ENCODE data around the gene TTC39A.

TTC39A gene

GRCh38 chr1:51313961-51314777 is 16.2 kb downstream of the TTC39A start:
- DNase-seq (ENCODE audit: extremely low read depth, low read depth), result no peak
- TF ChIP-seq CTCF (IDR thresholded peaks at IDR 0.05; ENCODE audit: low read depth, low read length), result no peak

DNA sequence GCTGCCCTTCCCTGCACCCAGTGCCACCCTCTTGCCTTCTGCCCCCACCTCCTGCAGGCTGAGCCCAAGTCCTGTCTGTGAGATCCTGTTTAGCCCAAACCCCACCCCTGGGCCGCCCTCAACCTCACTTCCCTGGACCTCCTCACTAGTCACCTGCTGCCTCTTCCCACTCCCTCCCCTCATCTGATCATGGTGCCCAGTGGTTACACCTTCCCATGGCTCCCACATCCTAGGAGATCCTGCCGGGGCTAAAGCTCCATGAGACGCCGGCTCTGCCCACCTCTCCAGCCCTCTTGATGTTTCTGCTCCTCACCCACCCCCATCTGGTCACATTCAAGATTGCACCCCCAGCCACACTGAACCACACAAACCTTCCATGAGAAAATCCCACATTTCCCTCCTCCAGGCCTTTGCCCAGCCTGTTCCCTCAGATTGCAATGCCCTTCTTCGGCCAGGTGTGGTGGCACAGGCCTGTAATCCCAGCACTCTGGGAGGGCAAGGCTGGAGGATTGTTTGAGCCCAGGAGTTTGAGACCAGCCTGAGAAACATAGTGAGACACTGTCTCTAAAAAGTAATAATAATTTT is 17.0 kb downstream of the TTC39A start:
- no peak; the same call in 1 of the 2 replicates for TF ChIP-seq CTCF (IDR thresholded peaks at IDR 0.05; ENCODE audit: low read depth, low read length)
- DNase-seq (ENCODE audit: extremely low read depth, low read depth), result no peak

DNA sequence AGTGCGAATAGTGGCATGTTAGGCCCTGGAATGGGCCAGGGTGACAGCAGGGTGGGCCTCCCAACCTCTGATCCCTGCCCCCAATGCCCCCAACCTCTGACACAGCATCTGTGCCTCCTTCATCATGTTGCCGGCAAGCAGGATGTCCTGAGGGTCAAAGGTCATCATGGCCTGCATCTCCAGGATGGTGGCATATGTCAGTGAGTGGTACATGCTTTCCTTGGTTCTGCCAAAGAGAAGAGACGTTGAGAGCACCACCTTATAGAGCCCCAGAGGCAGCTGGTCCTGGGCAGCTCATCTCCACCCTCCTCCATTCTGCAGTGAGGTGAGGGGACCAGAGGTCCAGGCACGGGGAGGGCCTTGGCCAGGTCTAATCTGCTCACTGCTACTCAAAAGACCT is 17.6 kb downstream of the TTC39A start:
- no peak for DNase-seq (ENCODE audit: extremely low read depth, low read depth)
- no peak for TF ChIP-seq CTCF (IDR thresholded peaks at IDR 0.05; ENCODE audit: low read depth, low read length)

GRCh38 chr1:51311826-51312225 is 18.5 kb downstream of the TTC39A start:
- no peak for DNase-seq (ENCODE audit: extremely low read depth, low read depth)
- no peak for TF ChIP-seq CTCF (IDR thresholded peaks at IDR 0.05; ENCODE audit: low read depth, low read length)

- DNase-seq (ENCODE audit: extremely low read depth, low read depth), result no peak
Measured at GRCh38 chr1:51310871-51311613, 19.3 kb downstream of the TTC39A start.

GRCh38 chr1:51309291-51309690 is 21.1 kb downstream of the TTC39A start:
- TF ChIP-seq CTCF (IDR thresholded peaks at IDR 0.05; ENCODE audit: low read depth, low read length), result no peak
- DNase-seq (ENCODE audit: extremely low read depth, low read depth), result no peak

More at GRCh38 chr1:51310871-51311613, 19.3 kb downstream of the TTC39A start:
- TF ChIP-seq CTCF (IDR thresholded peaks at IDR 0.05; ENCODE audit: low read depth, low read length), result no peak

- DNase-seq (ENCODE audit: extremely low read depth, low read depth), result no peak
- no peak for TF ChIP-seq CTCF (IDR thresholded peaks at IDR 0.05; ENCODE audit: low read depth, low read length)
Measured at GRCh38 chr1:51308636-51309035, 21.7 kb downstream of the TTC39A start.

All from AG09319 (cell line).